SK-MEL-5 (cell line): Measurements from ENCODE around the gene CACHD1. TPM values are rescaled to one million over a fixed set of nuclear protein-coding genes. Genes with fewer than 3 reads are reported as not detected.

Experiments used
- DNase-seq: peaks from one replicate; pipeline ENCODE4 v3.0.0-alpha.2; 2016; ENCODE audit warnings: low read depth, low spot score
- in situ Hi-C: cut with HindIII; loops from 2 replicates; pipeline ENCODE4 v1.10.0; 2016; ENCODE audit warnings: low sequenced_read_pairs, high pct_unique_total_duplicates, low pct_unique_long_range_greater_than_20kb
- total RNA-seq: library from RNA; depleted of rRNA; stranded (reverse); fragments of >200 nt; shearing (Covaris generic); gene quantifications from 2 replicates; pipeline ENCODE4 v1.2.3, GENCODE V29; 2014

Gene CACHD1
- total RNA-seq, 1 experiment from 2014 or later, result 6.9 TPM

- peak; percentile 7 for DNase-seq
- in situ Hi-C loops, result no loop called here
Observed at GRCh38 chr1:64470665-64471217, 812 bp downstream of the CACHD1 start.

- in situ Hi-C loops, result no loop called here
Observed at GRCh38 chr1:64471218-64472039, 1.5 kb downstream of the CACHD1 start.

GRCh38 chr1:64472040-64472376 lies 2.1 kb downstream of the CACHD1 start:
- no peak for DNase-seq
- in situ Hi-C loops, result no loop called here

More at GRCh38 chr1:64471218-64472039, 1.5 kb downstream of the CACHD1 start:
- DNase-seq, result peak; percentile 14

GRCh38 chr1:64472805-64473204 lies 2.9 kb downstream of the CACHD1 start:
- in situ Hi-C loops, result no loop called here
- no peak for DNase-seq

GRCh38 chr1:64473367-64473766 lies 3.4 kb downstream of the CACHD1 start:
- DNase-seq, result no peak
- in situ Hi-C loops, result no loop called here

- in situ Hi-C loops, result no loop called here
- no peak for DNase-seq
Observed at GRCh38 chr1:64474133-64474532, 4.2 kb downstream of the CACHD1 start.

- in situ Hi-C loops, result no loop called here
- no peak for DNase-seq
Observed at GRCh38 chr1:64474665-64475439, 4.9 kb downstream of the CACHD1 start.

- in situ Hi-C loops, result no loop called here
- DNase-seq, result no peak
Observed at GRCh38 chr1:64476251-64476952, 6.5 kb downstream of the CACHD1 start.

- DNase-seq, result no peak
- in situ Hi-C loops, result no loop called here
Observed at GRCh38 chr1:64478594-64479470, 8.9 kb downstream of the CACHD1 start.

GRCh38 chr1:64479874-64480273 lies 9.9 kb downstream of the CACHD1 start:
- in situ Hi-C loops, result no loop called here
- no peak for DNase-seq

GRCh38 chr1:64480999-64481772 lies 11.3 kb downstream of the CACHD1 start:
- in situ Hi-C loops, result no loop called here
- DNase-seq, result no peak

GRCh38 chr1:64482128-64482527 lies 12.2 kb downstream of the CACHD1 start:
- in situ Hi-C loops, result no loop called here
- DNase-seq, result peak; percentile 82

- no peak for DNase-seq
- in situ Hi-C loops, result no loop called here
Observed at GRCh38 chr1:64482720-64483119, 12.8 kb downstream of the CACHD1 start.

- no peak for DNase-seq
- in situ Hi-C loops, result no loop called here
Observed at GRCh38 chr1:64483731-64484414, 13.9 kb downstream of the CACHD1 start.

- in situ Hi-C loops, result no loop called here
- DNase-seq, result peak; percentile 13
Observed at GRCh38 chr1:64484651-64485050, 14.7 kb downstream of the CACHD1 start.

GRCh38 chr1:64486193-64486592 lies 16.3 kb downstream of the CACHD1 start:
- DNase-seq, result no peak
- in situ Hi-C loops, result no loop called here
